Uterus (tissue), 2 donors: ENCODE results near the gene CHN2.

Experiments
- POLR2A ChIP-seq, 2 donors: fragments of 450-650 bp; IDR thresholded peaks; one replicate each; pipeline ENCODE4 v1.6.1; 2016; ENCODE audit warnings: antibody characterized with exemption in 2 of 2, mild to moderate bottlenecking in 1 of 2, moderate library complexity in 1 of 2
- TF ChIP-seq, protein P1 (sequence below), 4 experiments: fragments of 200-600 bp in 2 of 4; fragments of 450-650 bp in 2 of 4; sonication (generic) in 2 of 4; IDR thresholded peaks; one replicate each; pipeline ENCODE4 v1.5.1; 2016 to 2019; ENCODE audit warnings: antibody characterized with exemption in 4 of 4, mild to moderate bottlenecking in 2 of 4, moderate library complexity in 1 of 4

DNA sequence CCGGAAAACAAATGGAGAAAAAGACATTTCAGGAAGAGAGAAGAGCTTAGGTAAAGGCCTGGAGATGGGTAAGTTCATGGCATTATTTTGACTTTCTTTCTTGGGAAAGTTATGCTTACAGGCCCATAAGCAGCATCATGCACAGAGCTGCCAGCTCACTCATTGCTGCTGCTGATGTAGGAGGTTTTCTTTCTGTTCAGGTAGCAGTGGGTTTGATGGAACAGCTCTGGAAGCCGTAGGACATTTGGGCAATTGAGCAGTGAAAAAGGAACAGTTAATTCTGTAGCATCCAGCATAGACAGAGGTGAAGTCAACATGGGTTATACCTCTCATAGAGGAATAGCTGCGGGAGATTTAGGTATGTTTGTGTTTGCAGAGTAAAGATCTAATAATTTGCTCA lies 3.3 kb downstream of the CHN2 start:
- TF ChIP-seq, protein P1, sequence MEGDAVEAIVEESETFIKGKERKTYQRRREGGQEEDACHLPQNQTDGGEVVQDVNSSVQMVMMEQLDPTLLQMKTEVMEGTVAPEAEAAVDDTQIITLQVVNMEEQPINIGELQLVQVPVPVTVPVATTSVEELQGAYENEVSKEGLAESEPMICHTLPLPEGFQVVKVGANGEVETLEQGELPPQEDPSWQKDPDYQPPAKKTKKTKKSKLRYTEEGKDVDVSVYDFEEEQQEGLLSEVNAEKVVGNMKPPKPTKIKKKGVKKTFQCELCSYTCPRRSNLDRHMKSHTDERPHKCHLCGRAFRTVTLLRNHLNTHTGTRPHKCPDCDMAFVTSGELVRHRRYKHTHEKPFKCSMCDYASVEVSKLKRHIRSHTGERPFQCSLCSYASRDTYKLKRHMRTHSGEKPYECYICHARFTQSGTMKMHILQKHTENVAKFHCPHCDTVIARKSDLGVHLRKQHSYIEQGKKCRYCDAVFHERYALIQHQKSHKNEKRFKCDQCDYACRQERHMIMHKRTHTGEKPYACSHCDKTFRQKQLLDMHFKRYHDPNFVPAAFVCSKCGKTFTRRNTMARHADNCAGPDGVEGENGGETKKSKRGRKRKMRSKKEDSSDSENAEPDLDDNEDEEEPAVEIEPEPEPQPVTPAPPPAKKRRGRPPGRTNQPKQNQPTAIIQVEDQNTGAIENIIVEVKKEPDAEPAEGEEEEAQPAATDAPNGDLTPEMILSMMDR (IDR thresholded peaks at IDR 0.05) = no peak
- no peak for TF ChIP-seq POLR2A (IDR thresholded peaks at IDR 0.05)
